Hepatic stellate cell (primary cell): ENCODE results near the gene ZSCAN4.

Experiments
- DNase-seq: peaks from one replicate; pipeline ENCODE4 v3.0.0; 2011; ENCODE audit warnings: low spot score

Gene ZSCAN4, protein sequence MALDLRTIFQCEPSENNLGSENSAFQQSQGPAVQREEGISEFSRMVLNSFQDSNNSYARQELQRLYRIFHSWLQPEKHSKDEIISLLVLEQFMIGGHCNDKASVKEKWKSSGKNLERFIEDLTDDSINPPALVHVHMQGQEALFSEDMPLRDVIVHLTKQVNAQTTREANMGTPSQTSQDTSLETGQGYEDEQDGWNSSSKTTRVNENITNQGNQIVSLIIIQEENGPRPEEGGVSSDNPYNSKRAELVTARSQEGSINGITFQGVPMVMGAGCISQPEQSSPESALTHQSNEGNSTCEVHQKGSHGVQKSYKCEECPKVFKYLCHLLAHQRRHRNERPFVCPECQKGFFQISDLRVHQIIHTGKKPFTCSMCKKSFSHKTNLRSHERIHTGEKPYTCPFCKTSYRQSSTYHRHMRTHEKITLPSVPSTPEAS

DNA sequence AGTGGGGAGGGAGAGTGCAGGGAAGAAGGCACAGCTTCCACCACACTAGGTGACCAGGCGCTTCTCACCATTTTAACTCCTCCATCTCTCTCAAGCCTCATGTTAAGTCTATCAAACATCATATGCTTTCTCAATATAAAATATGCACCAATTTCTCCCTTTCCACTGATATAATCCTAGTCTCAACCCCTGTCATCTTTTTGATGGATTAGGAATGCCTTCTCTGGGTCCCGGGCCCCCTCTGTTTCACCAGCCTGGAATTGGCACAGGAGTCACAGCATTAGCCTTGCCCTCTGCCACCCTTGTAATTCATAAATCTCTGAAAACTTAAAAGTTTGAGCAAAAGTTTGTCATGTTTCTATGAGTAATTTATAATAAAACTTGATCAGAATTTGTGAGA is at the start of gene ZSCAN4:
Gene ZSCAN4 (plus strand): TSS at position 301 of the 400 bp plus-strand sequence. CDS start 7,211 bp downstream, outside the sequence.
- DNase-seq: no peak

DNA sequence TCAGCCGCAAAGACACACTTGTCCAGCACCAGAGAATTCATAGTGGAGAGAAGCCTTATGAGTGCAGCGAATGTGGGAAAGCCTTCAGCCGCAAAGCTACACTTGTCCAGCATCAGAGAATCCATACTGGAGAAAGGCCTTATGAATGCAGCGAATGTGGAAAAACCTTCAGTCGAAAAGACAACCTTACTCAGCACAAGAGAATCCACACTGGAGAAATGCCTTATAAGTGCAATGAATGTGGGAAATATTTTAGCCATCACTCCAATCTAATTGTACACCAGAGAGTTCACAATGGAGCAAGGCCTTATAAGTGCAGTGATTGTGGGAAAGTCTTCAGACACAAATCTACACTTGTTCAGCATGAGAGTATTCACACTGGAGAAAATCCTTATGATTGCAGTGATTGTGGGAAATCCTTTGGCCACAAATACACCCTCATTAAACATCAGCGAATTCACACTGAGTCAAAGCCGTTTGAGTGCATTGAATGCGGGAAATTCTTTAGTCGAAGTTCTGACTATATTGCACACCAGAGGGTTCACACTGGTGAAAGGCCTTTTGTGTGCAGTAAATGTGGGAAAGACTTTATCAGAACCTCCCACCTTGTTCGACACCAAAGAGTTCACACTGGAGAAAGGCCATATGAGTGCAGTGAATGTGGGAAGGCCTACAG is 47.9 kb upstream of the ZSCAN4 start:
- DNase-seq: no peak

DNA sequence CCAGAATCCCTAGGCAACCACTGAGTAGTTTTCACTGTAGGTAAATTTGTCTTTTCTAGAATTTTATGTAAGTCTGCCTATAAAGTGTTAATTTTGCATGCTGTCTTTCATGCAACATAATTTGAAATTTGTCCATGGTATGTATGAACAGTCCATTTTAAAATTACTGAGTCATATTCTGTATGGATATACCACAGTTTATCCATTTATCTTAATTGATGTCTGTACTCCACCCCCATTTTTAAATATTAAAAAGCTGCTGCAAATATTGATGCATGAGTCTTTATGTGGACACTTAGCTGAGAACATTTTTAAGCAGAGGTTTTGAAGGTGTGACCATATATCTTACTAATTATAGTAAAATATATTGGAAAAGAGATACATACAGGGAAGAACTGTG is 45.6 kb upstream of the ZSCAN4 start:
- no peak for DNase-seq

DNA sequence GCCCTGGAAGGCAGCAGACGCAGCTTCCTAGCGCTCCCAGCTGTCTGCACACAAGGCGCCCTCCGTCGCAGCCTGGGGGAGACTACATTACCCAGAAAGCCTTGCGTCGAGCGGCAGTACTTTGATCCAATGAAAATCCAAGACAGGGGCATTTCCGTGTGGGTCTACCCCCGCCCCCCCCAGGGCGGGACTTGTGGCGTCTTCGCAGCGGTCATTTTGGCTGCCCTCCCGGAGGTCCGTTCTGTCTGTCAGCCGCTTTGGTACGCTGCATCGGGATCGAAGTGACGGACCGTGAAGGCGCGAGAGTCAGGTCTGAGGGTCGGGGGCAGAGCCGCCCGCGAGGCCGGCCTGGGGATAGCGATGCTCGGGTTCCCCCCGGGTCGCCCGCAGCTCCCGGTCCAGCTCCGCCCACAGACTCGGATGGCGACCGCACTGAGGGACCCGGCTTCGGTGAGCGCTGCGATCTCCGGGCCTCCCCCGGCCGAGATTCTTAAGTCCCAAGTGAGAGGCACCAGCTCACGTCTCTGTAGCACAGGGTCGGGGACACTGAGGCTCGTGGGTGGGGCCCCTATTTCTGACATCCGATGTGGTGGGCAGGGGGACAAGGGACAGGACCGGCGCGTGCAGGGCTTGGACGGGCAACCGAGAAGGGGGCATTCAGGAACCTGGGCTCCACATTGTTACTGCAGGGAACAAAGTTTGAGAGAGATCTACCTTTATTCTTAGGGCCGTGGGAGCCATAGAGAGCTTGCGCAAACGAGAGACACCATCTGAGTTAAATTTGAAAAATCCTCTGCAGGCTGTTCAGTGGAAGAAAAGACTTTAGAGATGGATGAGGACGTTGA is 35.5 kb upstream of the ZSCAN4 start, which contains the start of gene ZNF211:
Gene ZNF211 (plus strand): TSS at position 182 of the 845 bp plus-strand sequence. CDS start 179 bp downstream, at position 361.
- peak; percentile 95 for DNase-seq

DNA sequence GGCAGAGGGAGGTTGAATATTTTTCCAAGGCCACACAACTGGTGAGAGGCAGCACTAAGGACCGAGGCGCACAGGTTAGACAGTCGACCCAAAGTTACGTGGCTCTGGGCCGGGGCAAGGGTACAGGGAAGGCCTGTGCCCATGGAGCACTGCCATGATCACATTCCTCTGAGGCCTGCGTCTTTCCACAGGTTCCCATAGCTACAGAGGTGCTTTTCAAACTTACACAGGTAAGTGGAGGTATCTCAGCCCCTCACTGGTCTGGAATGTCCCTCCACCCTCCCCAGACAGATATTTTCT is 35.0 kb upstream of the ZSCAN4 start:
- DNase-seq: no peak

DNA sequence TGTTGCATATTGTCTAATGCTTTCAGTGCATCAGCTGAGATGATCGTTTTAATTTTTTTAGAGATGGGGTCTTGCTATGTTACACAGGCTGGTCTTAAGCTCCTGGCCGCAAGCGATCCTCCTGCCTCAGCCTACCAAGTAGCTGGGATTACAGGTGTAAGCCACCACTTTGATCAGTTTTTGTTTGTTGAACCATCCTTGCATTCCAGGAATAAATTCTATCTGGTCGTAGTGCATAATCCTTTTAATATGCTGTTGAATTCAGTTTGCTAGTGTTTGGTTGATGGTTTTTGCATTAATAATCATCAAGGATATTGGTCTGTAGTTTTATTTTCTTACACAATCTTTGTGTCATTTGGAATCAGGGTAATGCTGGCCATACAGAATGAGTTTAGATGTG is 31.4 kb upstream of the ZSCAN4 start:
- DNase-seq: no peak

DNA sequence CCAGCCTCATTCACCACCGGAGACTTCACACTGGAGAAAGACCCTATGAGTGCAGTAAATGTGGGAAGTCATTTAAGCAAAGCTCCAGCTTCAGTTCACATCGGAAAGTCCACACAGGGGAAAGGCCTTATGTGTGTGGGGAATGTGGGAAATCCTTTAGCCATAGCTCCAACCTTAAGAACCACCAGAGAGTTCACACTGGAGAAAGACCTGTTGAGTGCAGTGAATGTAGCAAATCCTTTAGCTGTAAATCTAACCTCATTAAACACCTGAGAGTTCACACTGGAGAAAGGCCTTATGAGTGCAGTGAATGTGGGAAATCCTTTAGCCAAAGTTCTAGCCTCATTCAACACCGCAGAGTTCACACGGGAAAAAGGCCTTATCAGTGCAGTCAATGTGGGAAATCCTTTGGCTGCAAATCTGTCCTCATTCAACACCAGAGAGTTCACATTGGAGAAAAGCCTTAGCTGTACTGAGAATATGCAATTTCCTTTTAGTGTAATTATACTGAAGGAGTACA is 27.0 kb upstream of the ZSCAN4 start:
- no peak for DNase-seq

DNA sequence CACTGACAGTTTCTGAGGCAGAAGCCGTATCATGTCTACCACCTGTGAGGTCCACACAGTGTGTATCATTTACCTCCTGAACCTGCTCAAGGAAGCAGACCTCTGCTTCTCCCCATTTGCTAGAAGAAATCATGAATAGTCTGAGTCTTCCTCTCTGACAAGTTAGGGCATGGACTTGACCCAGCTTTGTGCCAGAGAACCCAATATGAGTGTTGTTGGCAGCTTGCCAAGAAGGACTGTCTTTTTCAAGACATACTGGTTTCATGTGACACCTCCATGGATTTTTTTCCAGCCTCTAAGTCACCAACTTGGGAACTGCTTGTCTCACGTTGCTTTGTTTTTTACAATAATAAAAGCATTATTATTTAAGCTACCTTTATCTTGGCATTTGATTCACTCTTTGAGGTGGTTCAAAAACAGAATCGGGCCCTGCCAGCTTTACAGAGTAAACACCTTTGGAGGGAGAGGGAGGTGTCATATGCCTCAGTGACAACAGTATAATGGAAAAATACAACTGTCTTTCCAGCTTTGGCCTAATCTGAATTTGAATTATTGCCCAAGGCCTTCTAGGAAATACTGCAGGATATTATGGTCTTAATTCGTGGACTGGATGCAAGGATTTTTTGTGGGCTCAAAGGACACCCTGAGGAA is 26.2 kb upstream of the ZSCAN4 start:
- no peak for DNase-seq

DNA sequence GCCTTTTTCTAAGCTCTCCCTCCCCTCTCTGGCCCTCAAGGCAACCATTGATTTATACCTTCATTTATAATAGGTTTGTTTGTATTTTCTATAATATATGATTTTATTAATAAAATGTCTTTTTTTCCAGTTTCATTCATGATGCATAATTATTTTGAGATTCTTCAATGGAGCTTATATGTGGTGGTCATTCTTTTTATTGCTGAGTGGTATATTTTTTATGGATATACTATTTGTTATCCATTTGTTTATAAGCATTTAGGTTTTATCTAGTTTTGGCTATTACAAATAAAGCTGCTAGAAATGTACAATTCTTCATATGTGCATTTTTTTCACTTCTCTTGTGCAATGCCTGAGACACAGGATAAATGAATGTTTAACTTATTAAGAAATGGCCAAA is 25.0 kb upstream of the ZSCAN4 start:
- no peak for DNase-seq

DNA sequence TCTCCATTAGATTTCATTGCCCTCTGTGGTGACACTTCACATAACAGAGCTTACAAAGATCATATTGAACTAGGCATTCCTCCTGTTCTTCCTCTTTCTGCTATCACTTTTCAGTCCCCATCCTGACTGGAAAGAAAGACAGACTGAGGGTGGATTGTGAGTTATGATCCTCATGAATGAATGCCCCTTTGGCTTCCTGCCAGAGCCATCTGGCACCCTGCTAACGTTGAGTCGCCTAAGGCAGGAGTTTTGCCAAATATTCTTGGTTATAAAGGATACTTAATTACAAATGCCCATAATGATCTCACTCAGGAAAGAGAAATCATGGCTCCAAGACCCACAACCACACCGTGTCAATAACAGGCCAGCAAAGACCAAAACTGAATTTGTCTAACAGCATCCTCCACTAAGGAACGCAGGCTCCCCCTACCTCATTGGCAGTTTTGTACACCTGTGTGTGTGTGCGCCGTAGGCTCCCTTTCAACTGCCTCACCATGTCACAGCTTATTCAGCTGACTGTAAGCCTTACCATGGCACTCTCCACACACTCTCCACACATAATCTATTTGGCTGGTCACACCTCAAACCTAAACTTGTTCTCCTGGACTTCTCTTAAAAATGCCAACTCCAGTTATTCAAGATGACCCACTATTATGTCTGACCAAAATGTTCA is 20.3 kb upstream of the ZSCAN4 start:
- no peak for DNase-seq

DNA sequence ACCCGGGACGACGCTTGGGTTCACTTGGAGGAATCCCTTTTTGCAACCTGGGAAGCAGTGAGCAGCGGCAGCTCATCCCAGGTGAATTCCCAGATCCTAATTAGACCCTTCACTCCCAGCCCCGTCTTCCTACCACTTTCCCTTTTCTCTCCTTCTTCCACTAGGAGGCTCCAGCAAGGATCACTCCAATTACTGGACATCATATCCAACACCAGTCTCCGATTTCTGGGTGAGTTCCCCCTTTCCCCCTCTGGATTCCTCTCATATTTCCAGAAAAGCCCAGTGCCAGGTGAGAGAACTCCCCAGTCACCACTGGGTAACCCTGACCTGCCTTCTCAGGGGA is 17.1 kb upstream of the ZSCAN4 start:
- DNase-seq: no peak

DNA sequence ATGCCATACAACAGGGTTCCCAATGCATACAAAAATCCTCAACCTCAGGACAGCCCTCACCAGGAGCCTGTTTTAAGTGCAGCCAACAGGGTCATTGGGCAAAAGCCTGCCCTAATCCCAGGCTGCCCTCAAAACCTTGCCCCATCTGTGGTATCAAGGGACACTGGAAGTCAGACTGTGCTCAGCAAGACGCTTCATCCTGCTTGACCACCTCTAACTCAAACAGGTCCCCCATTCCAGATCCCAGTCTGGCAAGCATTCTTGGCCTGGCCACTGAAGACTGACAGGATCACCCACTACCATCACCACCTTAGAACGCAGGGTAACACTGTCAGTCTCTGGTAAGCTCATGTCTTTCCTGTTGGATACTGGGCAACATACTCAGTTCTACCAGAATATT is 15.0 kb upstream of the ZSCAN4 start:
- no peak for DNase-seq

DNA sequence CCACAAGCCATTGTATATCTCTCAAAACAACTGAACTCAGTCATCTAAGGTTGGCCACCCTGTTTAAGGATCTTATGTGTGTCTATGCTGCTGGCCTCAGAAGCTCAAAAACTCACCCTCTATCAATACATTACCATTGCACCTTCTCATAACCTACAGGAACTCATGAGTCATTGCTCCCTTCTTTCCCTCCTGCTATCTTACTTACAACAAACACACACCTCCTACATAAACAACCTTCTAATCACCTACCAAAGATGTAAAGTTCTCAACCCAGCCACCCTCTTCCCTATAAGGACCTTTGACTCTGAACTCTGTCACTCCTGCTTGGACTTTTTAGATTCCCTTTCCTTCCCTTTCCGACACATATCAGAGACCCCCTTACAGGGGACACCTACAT is 13.3 kb upstream of the ZSCAN4 start:
- no peak for DNase-seq

DNA sequence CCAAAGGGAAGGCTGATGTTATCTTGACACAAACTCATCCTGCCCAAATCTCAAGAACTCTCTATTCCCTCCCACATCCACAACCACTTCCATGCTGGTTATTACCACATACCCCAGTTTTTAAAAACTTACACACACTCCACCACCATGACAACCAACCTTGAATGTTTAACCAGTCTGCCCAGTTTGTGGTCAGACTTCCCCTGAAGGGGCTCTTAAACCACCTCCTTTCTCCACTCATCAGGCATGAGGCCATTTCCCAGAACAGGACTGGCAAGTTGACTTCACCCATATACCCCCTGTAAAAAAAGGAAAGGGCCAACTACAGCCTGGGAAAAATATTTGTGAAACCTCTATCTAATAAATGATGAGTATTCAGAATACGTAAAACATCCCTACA is 12.4 kb upstream of the ZSCAN4 start:
- DNase-seq: no peak

DNA sequence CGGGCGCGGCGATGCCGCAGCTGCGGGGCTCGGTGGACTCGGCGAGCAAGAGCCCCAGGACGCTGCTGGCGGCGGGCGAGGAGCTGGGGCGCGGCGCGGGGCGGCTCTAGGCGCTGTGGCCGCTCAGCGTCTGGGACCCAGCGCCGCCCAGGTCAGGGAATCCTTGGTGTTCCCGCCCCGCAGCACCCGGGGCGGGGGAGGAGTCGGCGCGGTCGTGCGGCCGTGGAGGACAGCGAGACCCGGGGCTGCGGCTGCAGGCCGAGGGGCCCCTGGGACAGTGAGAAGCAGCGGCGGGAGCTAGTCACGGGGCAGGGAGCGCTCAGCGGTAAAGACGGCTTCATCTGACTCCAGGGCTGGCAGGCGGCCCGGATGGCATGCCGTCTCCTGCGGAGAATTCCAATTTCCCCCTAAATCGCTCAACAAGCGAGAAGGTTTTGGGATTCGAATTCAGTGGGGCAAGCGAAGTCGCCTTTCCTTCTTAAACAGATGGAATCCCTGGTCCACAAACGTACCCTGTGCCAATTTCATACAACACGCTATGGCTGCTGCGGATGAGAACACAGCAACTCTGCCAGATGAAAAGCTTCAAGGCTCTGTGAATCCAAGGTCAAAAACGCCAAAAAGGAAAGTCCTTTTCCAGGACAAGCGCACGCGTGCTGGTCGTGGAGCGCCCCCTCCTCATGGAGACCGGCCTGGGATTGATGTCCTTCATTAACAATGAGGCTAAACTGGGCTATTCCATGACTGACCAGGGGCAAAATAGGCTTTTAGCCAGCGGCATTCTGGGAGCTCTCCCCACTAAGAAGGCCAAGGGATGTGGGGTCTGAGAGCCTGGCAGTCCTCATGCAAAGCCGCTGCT is 4.2 kb upstream of the ZSCAN4 start:
- DNase-seq: peak; percentile 49

DNA sequence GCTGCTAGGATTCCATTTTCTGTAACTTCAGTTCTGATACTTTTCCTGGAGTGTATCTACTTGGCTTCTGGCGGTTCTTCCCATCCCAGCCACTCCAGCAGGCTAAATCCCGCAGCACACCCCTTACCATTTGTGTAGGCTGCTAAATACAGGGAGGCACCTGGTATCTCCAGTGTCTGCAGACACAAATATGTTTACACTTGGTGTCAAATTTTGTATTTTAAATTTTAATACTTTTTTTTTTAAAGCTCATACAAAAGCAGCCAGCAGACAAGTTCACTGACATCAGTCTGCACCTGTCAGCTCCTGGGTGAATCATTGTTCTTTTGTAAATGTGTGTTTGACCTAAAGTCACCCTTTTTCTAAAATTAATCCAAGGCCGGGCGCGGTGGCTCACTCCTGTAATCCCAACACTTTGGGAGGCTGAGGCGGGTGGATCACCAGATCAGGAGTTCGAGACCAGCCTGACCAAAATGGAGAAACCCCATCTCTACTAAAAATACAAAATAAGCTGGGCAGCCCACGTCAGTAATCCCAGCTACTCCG is 3.4 kb upstream of the ZSCAN4 start:
- no peak for DNase-seq

DNA sequence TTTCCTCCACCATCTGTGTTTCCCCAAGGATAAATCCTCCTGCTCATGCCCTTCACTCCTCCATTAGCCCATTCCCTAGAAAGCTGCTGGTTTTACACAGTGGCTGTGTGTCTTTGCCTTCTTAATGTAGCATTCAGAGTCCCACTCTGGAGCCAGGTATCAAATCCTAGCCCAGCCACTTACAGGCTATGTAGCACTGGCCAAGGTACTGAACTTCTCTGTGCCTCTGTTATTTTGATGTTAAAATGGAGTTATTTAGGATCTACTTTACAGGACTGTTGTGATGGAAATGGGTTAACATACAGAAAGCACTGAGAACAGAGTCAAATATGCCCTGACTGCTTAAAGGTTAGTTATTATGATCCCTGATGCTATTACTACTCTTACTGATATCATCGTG is 1.5 kb upstream of the ZSCAN4 start:
- DNase-seq: no peak

DNA sequence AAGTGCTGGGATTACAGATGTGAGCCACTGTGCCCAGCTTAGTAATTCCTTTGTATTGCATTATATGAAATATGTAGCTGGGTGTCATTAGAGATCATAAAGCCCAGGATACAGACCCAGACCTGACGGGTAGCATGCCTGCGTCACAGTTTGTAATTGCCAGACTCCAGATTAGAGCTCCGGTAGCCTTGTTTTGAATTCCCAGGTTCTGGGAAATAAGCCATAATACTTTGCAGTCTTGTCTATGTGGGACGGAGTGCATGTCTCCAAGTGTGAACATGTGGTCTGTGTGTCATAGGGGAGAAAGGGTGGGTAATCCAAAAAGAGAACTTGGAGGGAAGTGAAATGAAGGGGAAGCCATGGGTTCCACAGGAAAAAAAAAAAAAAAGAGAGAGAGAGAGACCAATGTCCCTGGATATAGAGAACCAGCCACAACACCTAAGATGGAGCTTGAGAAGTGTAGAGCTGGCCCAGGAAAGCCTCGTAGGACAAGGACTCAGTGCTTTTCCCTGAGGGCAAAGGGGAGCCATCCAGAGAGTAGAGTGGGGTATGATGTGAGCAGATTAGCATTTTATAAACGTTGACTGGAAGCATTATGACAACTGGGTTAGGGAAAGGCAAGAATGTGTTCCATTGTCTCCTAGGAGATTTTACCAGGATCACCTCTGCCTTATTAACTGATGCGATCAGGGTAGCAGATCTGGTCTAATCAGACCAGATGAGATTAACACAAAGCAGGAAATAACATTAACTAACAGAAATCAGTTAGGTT is 2.6 kb downstream of the ZSCAN4 start:
- DNase-seq: no peak

DNA sequence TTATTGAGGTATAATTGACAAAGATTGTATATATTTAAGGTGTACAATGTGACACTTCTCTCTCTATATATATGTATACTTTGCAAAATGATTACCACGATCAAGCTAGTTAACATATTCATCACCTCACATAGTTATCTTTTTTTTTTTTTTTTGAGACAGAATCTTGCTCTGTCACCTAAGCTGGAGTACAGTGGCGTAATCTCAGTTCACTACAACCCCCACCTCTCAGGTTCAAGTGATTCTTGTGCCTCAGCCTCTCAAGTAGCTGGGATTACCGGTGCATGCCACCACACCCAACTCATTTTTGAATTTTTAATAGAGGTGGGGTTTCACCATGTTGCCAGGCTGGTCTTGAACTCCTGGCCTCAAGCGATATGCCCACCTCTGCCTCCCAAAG is 3.7 kb downstream of the ZSCAN4 start:
- no peak for DNase-seq

DNA sequence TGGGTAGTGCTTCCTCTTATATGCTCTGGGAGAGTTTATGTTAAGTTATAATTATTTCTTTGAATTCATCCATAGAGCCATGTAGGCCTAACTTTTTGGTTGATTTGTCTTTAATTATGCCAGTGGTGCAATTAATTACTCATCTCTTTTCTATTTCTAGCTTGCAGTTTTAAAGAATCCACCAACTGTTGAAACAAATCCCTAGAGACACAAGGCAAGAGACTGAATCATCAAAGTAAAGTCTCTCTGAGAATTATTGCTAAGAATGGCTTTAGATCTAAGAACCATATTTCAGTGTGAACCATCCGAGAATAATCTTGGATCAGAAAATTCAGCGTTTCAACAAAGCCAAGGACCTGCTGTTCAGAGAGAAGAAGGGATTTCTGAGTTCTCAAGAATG is 7.1 kb downstream of the ZSCAN4 start:
- DNase-seq: peak; percentile 38
